Hematopoietic multipotent progenitor cell treated with erythropoietin and hydrocortisone succinate and interleukin-3 and kit ligand, for 6 days (in vitro differentiated cells): ENCODE results near the gene PTPN21.

Experiments
- DNase-seq: peaks from one replicate; pipeline ENCODE4 v3.0.0-alpha.2; 2015

The PTPN21 gene

DNA sequence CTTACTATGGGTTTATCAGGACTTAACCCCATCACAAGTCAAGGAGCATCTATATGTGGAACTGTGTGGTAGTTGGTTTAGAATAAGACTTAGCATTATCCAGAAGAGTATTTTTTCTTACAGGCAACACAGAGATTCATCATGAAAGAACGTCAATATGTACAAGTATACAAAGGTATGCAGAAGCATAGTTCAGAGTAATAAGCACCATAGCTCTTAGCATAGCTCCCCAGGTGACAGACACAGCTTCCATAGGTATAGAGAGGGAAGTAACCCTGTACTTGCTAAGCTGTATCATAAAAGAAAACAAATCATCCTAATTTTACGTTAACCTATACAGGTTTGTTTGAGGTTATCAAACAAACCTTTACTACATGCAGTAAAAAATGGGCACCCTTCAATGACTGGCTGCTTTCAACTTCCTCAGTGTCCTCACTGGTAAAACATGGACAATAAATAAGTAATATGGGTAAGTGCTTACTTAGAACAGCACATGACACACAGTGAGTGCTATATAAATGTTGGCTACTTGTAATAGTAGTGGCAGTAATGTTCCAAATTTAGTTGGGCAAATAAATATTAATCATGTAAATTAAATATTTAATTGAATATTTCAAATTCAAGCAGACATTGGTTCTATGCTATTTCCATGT, 50.9 kb downstream of the PTPN21 start:
- DNase-seq, result no peak

DNA sequence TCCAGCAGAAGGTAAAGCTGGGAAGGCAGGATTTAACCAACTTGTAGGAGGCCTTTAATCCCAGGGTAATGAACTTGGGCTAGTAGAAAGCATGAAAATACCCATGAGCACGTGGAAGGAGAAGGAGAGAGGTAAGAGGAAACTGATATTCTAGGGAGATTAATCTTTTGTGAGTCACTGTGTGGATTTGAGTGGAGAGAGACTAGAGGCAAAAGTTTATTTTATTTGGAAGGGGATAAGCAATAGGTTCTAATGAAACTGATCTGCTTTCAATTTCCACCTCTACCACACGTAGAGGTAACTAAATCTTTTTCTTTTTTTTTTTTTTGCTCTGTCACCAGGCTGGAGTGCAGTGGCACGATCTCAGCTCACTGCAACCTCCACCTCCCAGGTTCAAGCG, 52.1 kb downstream of the PTPN21 start:
- no peak for DNase-seq

GRCh38 chr14:88500611-88501010, 54.2 kb downstream of the PTPN21 start:
- no peak for DNase-seq

DNA sequence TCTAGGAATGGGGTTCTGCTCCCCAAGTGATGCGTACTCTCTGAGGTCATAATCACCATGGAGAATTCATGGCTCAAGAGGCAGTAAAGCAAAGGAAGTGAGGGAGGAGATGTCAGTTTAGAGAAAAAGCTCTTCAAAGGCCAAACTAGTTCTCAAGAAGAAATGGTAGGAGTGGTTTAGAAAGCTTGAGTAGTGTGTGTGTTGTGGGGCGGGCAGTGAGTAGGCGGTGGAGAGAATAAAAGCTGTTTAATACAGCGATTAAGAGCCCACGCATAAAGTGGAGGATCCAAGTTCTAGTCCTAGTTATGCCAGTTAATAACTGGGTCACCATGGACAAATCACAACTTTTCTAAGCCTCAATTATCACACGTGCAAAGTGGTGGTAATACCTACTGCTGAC, 55.6 kb downstream of the PTPN21 start:
- DNase-seq, result no peak

DNA sequence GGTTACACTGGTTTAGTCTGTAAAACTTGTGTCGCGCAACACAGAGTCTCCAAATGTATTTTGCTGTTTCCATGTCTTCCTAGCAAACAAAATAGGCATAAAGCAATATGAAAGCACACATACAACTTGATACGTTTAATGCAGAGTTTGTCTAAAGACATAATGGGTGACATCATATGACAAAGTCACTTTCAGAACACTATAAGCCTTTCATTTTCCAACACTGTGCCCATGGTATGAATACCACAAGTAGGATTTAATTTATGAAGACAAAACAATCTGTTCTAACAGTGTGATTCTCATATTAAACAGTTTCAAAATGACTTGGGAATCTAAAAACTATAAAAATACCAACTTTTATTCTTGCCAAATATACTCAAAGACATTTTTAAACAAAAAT, 58.4 kb downstream of the PTPN21 start:
- DNase-seq, result no peak

DNA sequence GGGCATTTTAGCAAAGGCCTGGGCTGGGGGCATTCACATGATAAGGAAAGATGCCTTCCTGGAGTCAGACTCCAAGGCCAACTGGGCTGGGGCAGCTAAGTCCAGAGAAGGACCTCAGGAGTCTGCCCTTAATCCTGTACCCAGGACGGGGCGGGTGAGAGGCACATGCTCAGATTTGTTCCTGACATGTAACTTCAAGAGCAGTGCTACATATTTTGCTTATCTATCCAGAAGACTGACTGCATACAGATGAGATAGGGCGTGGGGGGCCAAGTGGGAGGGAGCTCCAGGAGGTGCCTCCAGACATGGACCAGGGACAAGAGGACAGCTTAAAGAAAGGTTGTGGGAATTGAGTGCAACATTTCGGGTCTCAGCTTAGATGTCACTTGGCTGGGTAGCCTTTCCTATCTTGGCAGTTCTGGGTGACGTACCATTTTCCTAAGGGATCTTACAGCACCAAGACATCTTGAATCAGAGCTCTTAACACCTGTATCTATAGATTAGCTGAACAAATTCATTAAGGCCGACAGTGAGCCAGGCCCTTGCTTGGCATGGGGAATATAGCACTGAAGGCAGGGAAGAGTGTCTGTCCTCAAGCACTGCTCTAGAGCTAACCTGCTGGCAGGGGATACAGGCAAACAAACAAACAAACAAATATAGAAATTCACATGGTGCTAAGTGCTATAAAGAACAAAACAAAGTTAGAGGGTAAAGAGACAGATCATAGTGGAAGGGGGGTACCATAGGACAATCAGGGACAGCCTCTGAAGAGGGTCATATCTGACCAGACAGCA, 61.2 kb downstream of the PTPN21 start:
- no peak for DNase-seq

DNA sequence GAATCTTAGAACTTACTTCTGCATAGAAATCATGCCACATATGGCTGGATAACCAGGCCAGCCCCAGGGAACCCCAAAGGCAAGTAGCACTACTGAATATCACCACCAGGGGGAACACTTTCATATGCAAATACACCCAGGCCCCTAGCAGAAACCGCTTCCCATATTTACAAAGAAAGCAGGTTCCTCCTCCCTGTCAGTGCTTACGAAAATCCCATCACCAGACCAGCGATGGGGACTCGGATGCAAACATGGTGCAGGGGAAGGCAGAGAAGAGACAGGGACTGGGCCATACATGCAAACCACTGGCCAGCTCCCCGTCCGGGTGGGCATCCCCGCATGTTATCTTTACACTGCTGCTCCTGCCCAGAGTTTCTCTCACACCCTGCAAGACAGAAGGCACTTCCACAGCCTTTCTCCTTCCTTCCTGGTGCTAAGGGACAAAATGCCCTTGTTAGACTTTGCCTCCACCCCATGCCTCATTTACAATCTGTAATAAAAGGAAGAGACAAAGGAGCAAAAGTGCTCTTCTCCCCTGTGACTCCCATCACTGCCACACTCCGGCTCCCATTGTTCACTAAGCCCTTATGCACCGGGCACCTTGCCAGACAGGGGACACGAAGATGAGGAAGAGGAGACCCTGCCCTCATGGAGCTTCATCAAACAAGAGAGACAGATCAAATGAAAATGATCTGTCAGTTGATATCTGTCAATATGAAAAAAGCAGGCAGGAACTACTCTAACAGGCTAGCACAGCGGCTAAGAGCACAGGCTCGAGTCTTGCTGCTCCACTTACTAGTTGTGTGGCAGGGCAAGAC, 62.3 kb downstream of the PTPN21 start:
- peak; percentile 88 for DNase-seq

- DNase-seq, result no peak
Observed at GRCh38 chr14:88490168-88490567, 64.6 kb downstream of the PTPN21 start.

DNA sequence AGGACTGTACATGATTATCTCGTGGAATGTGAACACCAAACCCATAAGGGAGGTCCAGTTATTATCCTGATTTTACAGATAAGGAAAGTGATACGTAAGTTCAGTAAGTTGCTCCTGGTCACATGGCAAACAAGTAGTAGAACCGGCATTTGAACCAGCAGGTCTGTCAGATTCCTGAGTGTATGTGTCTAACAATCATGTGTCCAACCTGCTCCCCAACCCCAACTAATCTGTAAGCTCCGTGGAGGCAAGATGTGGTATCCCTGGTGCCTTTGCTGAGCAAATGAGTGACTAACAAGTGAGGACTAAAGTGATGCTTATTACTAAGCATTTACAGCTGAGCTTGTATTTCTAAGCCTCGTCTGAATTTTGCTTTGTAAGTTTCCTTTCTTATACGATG, 65.9 kb downstream of the PTPN21 start:
- DNase-seq, result no peak

DNA sequence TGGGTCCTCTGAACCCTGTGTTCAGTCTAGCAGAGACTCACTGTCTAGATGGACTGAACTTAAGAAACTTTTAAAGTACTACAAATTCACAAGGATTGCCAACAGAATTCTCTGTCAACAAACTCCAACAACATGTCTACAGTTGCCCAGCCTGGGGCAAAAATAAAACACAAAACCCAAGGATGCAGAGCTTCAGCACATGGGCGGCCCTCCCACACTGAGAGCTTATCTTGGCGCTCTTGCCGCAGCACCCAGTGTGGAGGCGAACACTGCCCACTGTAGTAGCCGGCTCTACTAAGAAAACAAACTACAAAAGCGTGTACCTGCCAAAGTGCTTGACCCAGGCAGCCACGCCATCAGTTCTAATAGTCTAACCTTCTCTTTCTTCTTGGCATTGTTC, 66.7 kb downstream of the PTPN21 start:
- DNase-seq, result no peak

DNA sequence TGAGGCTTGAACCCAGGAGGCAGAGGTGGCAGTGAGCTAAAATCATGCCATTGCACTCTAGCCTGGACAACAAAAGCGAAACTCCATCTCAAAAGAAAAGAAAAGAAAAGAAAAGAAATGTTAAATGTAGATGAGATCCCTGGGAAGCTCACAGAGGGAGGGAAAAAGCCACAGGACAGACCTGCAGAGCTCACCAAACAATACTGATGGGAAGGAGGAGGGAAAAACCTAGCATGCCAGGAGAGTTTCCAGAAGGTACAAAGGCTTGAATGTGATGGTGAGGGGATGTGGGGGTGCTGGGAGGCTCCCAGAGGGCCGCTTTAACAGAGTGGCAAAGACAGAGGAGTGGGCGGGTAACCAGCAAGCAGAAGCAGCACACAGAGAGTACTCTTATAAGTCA, 72.3 kb downstream of the PTPN21 start:
- no peak for DNase-seq

GRCh38 chr14:88481794-88482193, 73.0 kb downstream of the PTPN21 start:
- no peak for DNase-seq

DNA sequence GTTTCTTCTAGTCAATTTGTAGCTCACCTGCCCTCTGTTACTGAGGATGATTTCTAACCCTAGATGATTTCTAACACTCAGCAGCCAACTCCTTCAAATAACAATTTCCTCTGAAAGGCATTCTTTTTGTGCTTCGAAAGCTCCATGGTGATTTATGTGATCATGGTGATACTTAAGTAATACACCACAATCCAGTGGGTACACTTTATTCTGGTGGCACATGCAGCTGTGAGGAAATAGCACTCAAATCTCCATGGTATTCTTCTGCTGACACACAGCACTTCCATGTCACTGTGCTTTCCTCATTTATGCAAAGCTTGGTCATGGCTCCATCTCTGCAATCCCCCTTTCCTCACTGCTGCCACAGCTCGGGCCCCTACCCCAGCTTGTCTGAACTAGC, 73.7 kb downstream of the PTPN21 start:
- DNase-seq, result no peak

DNA sequence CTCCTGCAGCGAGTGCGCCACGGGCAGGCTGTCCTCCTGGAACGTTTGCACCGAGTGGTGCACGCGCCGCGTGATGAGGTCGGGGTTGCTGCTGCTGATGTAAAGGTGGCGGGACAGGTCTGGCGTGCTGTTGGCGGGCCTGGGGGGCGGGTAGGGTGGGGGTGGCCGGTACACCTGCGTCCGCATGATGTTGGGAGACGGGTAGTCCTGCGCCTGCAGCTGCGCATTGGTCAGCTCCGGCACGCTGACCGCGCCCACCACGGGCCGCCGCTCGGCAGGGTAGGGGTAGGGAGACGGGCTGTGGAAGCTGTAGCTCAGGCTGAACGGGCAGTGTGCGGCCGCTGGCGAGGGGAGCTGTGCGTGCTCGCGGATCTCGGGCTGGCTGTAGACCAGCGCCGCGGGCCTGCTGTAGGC, 75.2 kb downstream of the PTPN21 start:
- no peak for DNase-seq

DNA sequence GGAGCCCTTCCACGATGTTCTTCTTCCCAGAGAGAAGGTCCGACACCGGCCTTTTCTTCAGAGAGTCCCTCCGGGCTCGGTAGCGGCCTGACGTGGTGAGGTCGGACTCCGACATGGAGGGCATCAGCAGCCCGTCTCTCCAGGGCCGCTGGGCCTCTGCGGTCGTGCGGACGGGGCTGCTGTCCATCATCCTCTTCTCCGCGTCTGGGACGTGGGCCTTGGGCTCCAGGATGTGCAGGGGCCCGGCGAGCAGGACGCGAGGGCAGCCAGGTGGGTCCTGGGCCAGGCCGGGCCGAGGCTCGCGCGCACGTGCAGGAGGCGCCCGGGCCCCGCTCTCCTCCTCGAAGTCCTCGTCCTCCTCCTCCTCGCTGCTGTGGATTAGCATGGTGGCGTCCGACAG, 75.9 kb downstream of the PTPN21 start:
- DNase-seq, result no peak

- no peak for DNase-seq
Observed at GRCh38 chr14:88477513-88478250, 77.1 kb downstream of the PTPN21 start.

GRCh38 chr14:88476825-88477224, 78.0 kb downstream of the PTPN21 start:
- DNase-seq, result no peak

DNA sequence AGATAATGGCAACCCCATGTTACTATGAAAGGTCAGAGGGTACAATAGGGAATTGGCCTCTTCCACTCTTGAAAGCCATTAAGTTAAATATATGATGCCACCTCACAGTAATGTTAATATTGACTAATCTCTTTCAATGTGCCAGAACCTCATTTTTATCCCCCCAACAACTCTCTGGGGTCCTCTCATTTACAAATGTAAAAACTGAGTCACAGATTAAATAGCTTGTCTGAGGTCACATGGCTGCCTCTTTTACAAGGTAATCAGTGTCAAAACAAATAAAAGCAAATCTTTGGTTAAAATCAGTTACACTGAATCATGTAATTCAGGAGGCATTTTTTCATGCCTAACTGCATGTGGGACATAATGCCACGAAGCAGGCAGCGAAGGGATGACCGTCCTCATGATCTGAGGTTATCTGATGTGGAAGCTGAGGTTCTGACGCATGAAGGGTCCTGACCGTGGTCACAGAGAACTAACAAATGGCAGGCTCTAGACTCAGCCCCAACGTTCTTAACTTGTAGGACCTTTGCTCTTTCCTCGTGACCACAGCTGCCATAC, 78.5 kb downstream of the PTPN21 start:
- no peak for DNase-seq

GRCh38 chr14:88473791-88474190, 81.0 kb downstream of the PTPN21 start:
- no peak for DNase-seq

DNA sequence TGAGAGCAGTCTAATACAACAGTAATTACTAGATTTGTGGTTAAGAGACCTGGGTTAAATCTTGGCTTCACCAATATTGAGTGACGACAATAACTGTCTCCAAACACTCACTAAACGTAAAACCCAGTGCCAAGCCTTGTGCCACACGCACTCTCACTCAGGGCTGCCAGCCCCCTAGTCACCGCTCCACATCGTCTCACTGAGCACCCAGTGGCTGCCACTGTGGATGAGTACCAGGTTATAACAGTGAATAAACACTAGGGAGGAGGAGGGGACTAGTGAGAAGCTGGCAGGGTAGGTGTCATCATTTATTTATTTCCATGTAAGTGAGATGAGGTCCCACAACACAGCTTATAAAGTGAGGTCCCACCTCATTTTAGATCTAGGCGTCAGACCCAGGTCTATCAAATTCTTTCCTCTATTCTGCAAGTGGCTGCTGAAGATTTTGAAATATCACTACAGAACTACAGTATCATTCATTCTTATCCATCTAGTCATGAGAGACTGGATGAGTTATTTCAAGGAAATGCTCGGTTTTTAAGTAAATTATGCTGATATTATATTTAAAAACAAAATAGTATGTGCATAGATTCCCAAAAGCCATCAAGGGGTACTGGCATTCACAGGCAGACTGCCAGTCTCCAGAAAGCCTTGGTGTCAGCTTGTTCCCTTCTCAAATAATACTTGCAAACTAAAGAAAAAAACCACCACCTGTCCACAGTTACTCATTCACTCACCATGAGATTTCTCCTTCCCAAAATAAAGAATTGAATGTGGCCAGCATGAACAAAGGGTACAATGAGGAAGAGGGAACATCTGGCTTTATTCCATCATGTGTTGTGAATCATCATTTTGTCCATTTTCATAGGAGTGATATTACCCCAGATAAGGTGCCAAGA, 84.0 kb downstream of the PTPN21 start:
- DNase-seq, result no peak

DNA sequence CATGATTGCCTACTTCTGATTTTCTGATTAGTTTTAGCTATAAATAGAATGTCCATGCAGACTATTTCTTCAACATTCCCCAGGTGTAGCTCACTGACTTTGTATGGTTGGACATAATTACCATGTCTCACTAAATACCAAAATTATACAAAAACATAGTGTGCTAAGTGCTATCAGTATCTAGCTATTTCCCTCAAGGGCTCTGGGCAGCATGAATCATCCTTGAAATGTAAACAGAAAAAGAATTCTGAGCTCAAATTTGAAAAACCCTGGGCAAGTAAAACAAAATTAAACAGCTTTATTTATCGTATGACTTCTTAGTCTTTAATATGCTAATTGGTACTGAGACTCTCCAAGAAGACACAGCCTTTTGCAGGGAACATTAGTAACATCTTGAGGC, 86.4 kb downstream of the PTPN21 start:
- DNase-seq, result no peak

DNA sequence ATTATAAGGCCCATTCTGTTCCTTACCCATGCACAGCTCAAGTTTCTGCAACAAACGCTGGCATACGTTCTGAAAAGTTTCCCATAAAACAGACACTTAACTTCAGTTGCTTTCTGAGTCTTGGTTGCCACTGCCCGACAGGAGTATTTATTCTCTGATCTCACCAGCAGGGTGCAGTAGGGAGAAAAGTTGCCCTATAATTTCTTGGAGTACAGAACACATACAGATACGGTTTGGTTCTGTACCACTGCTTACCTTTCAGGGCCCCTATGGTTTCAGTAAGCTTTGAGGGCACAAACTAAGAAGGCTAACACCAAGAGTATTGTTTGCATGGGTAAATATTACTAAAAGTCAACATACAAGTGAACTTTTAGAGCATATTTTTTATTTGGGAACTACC, 91.5 kb downstream of the PTPN21 start:
- DNase-seq, result peak; percentile 53
